Osteocyte (in vitro differentiated cells): ENCODE results near the gene NPIPB6. TPM values are rescaled to one million over a fixed set of nuclear protein-coding genes. Genes with fewer than 3 reads are reported as not detected.

Source experiments
- DNase-seq: peaks from one replicate; pipeline ENCODE4 v3.0.0; 2021; ENCODE audit warnings: mixed read lengths; ENCODE audit not compliant: unreplicated experiment; ENCODE audit errors: extremely low spot score
- H3K27ac Mint-ChIP-seq: one replicate; pipeline ENCODE4 v1.8.0; 2021; ENCODE audit warnings: mild to moderate bottlenecking, mixed read lengths; ENCODE audit not compliant: unreplicated experiment
- H3K27me3 Mint-ChIP-seq: one replicate; pipeline ENCODE4 v1.8.0; 2021; ENCODE audit warnings: mixed read lengths; ENCODE audit not compliant: unreplicated experiment
- H3K36me3 Mint-ChIP-seq: one replicate; pipeline ENCODE4 v1.8.0; 2021; ENCODE audit warnings: mixed read lengths; ENCODE audit not compliant: unreplicated experiment
- H3K4me1 Mint-ChIP-seq: one replicate; pipeline ENCODE4 v1.8.0; 2021; ENCODE audit warnings: mixed read lengths; ENCODE audit not compliant: unreplicated experiment
- H3K4me3 Mint-ChIP-seq: one replicate; pipeline ENCODE4 v1.8.0; 2021; ENCODE audit warnings: mild to moderate bottlenecking, moderate library complexity, mixed read lengths; ENCODE audit not compliant: unreplicated experiment
- H3K9me3 Mint-ChIP-seq: one replicate; pipeline ENCODE4 v1.8.0; 2021; ENCODE audit warnings: mixed read lengths; ENCODE audit not compliant: unreplicated experiment
- microRNA-seq: library from miRNA; unstranded; fragments of <30 nt; microRNA quantifications from one replicate; pipeline ENCODE4 v1.1.0, GENCODE V29; 2020; ENCODE audit not compliant: unreplicated experiment
- total RNA-seq: library from RNA; stranded (reverse); gene quantifications from 2 replicates; pipeline ENCODE4 v1.2.1, GENCODE V29; 2021
- TF ChIP-seq, protein P1 (sequence below): fragments of 200-600 bp; sonication (generic); IDR thresholded peaks from 2 replicates; pipeline ENCODE4 v1.5.0; 2021; ENCODE audit warnings: antibody characterized with exemption, mild to moderate bottlenecking, moderate library complexity

Gene NPIPB6
- total RNA-seq, 1 donor from 2014 or later: 7.0 TPM

DNA sequence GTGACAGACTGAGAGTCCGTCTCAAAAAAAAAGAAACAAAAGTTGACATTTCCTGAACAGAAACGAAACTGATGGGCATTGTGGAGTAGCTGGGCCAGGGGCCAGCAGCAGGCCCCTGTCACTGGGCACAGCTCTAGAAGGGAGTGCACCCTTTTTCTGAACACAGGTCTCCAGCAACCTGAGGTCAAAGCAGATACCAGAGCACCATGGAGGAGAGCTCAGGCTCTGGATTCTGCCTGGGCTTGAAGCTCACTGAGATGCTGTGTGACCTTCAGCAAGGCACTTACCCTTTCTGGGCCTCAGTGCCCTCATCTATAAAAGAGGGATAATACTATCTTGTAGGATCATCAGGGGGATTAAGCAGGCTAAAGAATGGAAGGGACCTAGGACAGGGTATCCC, 66.0 kb downstream of the NPIPB6 start:
- Mint-ChIP-seq H3K27me3 (peaks cover 11% of the 10 kb centered on the region), H3K9me3 (no peaks in the 10 kb centered on the region), H3K27ac (no peak overlapping the region), H3K4me3 (no peak overlapping the region), H3K36me3 (no peaks in the 10 kb centered on the region), H3K4me1 (peaks cover 3% of the 10 kb centered on the region)
- DNase-seq: no peak
- TF ChIP-seq, protein P1, sequence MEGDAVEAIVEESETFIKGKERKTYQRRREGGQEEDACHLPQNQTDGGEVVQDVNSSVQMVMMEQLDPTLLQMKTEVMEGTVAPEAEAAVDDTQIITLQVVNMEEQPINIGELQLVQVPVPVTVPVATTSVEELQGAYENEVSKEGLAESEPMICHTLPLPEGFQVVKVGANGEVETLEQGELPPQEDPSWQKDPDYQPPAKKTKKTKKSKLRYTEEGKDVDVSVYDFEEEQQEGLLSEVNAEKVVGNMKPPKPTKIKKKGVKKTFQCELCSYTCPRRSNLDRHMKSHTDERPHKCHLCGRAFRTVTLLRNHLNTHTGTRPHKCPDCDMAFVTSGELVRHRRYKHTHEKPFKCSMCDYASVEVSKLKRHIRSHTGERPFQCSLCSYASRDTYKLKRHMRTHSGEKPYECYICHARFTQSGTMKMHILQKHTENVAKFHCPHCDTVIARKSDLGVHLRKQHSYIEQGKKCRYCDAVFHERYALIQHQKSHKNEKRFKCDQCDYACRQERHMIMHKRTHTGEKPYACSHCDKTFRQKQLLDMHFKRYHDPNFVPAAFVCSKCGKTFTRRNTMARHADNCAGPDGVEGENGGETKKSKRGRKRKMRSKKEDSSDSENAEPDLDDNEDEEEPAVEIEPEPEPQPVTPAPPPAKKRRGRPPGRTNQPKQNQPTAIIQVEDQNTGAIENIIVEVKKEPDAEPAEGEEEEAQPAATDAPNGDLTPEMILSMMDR: no peak

DNA sequence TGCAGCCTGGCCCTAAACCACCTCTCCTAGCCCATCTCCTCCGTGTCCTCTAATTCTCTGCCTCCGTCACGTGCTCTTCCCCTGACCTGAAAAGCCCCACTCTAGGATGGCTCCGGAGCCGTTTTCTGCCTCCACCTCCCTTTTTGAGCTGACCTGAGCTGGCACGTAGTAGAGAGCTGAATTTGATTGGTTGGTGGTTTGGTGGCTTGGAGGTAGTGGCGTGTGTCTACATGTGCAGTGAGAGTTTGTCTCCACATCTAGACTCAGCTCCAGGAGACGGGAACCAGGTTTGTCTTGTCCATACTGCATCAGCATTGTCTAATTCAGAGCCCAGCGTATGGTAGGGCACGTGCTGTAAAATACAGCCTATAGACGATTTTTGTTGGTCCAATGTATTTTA, 68.0 kb downstream of the NPIPB6 start:
- peaks cover 9% of the 10 kb centered on the region for H3K4me1 Mint-ChIP-seq
- TF ChIP-seq, protein P1: no peak
- H3K27me3 Mint-ChIP-seq: peaks cover 11% of the 10 kb centered on the region
- H3K36me3 Mint-ChIP-seq: no peaks in the 10 kb centered on the region
- H3K27ac Mint-ChIP-seq: no peak overlapping the region
- H3K4me3 Mint-ChIP-seq: no peak overlapping the region
- H3K9me3 Mint-ChIP-seq: no peaks in the 10 kb centered on the region
- DNase-seq: no peak

DNA sequence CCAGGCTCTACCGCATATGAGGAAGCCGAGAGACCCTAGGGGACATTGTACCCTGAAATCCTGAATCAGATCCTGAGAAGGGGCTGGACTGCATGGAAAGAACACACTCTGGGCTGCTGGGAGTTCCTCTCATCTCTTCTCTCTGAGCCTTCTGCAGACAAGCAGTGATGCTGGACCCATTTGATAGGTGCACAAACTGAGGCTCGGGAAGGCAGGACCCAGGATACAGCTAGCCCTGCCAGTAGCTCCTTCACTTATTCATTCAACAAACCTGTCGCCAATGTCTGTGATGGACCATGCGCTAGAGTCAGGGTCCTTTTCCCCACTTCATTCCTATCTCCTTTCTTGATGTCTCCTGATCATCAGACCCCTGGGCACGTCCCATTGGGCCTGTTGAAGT, 69.1 kb downstream of the NPIPB6 start:
- Mint-ChIP-seq H3K36me3 (no peaks in the 10 kb centered on the region), H3K4me1 (peaks cover 9% of the 10 kb centered on the region), H3K27me3 (peaks cover 11% of the 10 kb centered on the region), H3K27ac (no peak overlapping the region), H3K9me3 (no peaks in the 10 kb centered on the region), H3K4me3 (no peak overlapping the region)
- TF ChIP-seq, protein P1: no peak
- no peak for DNase-seq

GRCh38 chr16:28293601-28293960, 69.7 kb downstream of the NPIPB6 start:
- H3K27ac Mint-ChIP-seq: no peak overlapping the region
- TF ChIP-seq, protein P1: no peak
- H3K27me3 Mint-ChIP-seq: peaks cover 14% of the 10 kb centered on the region
- H3K36me3 Mint-ChIP-seq: no peaks in the 10 kb centered on the region
- DNase-seq: no peak
- peak overlapping the region; percentile 56 for H3K4me3 Mint-ChIP-seq
- H3K9me3 Mint-ChIP-seq: no peaks in the 10 kb centered on the region
- peaks cover 9% of the 10 kb centered on the region for H3K4me1 Mint-ChIP-seq

GRCh38 chr16:28292731-28293600, 70.3 kb downstream of the NPIPB6 start:
- peaks cover 16% of the 10 kb centered on the region for H3K27me3 Mint-ChIP-seq
- no peak for DNase-seq
- no peaks in the 10 kb centered on the region for H3K36me3 Mint-ChIP-seq
- TF ChIP-seq, protein P1: no peak
- H3K27ac Mint-ChIP-seq: no peak overlapping the region
- H3K4me1 Mint-ChIP-seq: peaks cover 9% of the 10 kb centered on the region
- H3K4me3 Mint-ChIP-seq: peak overlapping the region; percentile 76
- no peaks in the 10 kb centered on the region for H3K9me3 Mint-ChIP-seq

Small RNA genes within 50 kb of the gene (microRNA-seq; reads per million reads assigned to microRNA genes)
- gene MIR6862-1: not detected

Other genes with a start within 250 kb of the NPIPB6 start
- gene XPO6, start 151.5 kb downstream of the NPIPB6 start, total RNA-seq: 128 and 138 TPM in 2 replicates
- gene SBK1, start 71.0 kb downstream of the NPIPB6 start, total RNA-seq: 4.9 and 5.0 TPM in 2 replicates
- 103 and 106 TPM in 2 replicates for gene EIF3CL, start 40.3 kb upstream of the NPIPB6 start, total RNA-seq
- 0.78 TPM in 1 of 2 replicates, not detected in the other for gene NPIPB7, start 108.8 kb upstream of the NPIPB6 start, total RNA-seq
- 39.4 and 50.7 TPM in 2 replicates for gene CLN3, start 128.6 kb upstream of the NPIPB6 start, total RNA-seq
- gene APOBR, start 131.1 kb upstream of the NPIPB6 start, total RNA-seq: 0.16 TPM in 1 of 2 replicates, not detected in the other
- not detected in 2 replicates for gene IL27, start 143.3 kb upstream of the NPIPB6 start, total RNA-seq
- gene NUPR1, start 175.5 kb upstream of the NPIPB6 start, total RNA-seq: 124 and 138 TPM in 2 replicates
- 20.4 and 29.7 TPM in 2 replicates for gene SGF29, start 190.4 kb upstream of the NPIPB6 start, total RNA-seq
- gene SULT1A2, start 233.5 kb upstream of the NPIPB6 start, total RNA-seq: 0.51 TPM in 1 of 2 replicates, not detected in the other
- 10.4 and 11.4 TPM in 2 replicates for gene SULT1A1, start 246.5 kb upstream of the NPIPB6 start, total RNA-seq